T-cell (primary cell): Measurements from ENCODE around the gene AFDN. TPM values are rescaled to one million over a fixed set of nuclear protein-coding genes. Genes with fewer than 3 reads are reported as not detected.

ENCODE experiments used
- ATAC-seq, 4 experiments: fragments of 200-7000 bp in 3 of 4; fragments of 150-1000 bp in 1 of 4; cut with Tn5 transposase; replicated peaks in 1 of 4; 1 replicate in 3 of 4; 2 replicates in 1 of 4; pipeline ENCODE4 v1.10.0; 2021; ENCODE audit warnings: moderate library complexity in 3 of 4, mild to moderate bottlenecking in 2 of 4, moderate number of reproducible peaks in 1 of 4
- CTCF ChIA-PET, 2 donors: fragments of 300-600 bp; sonication (Branson Sonifier 250); formaldehyde crosslinking; loops; one replicate each; lab custom pipeline; 2022; ENCODE audit warnings: antibody characterized with exemption in 2 of 2; lab: Charles Lee
- POLR2A ChIA-PET, 2 donors: fragments of 300-600 bp; sonication (Branson Sonifier 250); formaldehyde crosslinking; loops; one replicate each; lab custom pipeline; 2022; ENCODE audit warnings: antibody characterized with exemption in 2 of 2; lab: Charles Lee
- DNase-seq, 35 experiments: peaks; one replicate each; pipeline versions ENCODE4 v3.0.0 to v3.0.0-alpha.2; 2013 to 2023
- H3K27ac ChIP-seq: one replicate; pipeline ENCODE4 v1.5.1; 2013; ENCODE audit warnings: low read length
- H3K27me3 ChIP-seq, 2 experiments: replicated peaks in 1 of 2; 1 replicate in 1 of 2; 2 replicates in 1 of 2; pipeline versions ENCODE4 v1.6.1 to v1.7.0; 2013; ENCODE audit warnings: low read length in 1 of 2, mixed read lengths in 1 of 2; ENCODE audit not compliant: control insufficient read depth in 2 of 2, insufficient read depth in 2 of 2; ENCODE audit errors: extremely low read depth in 1 of 2
- H3K36me3 ChIP-seq, 2 donors: 1 replicate in 1 of 2; 2 replicates in 1 of 2; pipeline versions ENCODE4 v1.6.1 to v1.7.0; 2013; ENCODE audit warnings: low read length in 1 of 2; ENCODE audit not compliant: control insufficient read depth in 2 of 2, insufficient read depth in 1 of 2; ENCODE audit errors: extremely low read depth in 1 of 2
- H3K4me1 ChIP-seq, 2 experiments: 1 replicate in 1 of 2; 2 replicates in 1 of 2; pipeline versions ENCODE4 v1.6.1 to v1.7.0; 2013; ENCODE audit warnings: low read length in 2 of 2, mixed read lengths in 1 of 2; ENCODE audit not compliant: insufficient read depth in 2 of 2, control insufficient read depth in 1 of 2; ENCODE audit errors: extremely low read depth in 1 of 2
- H3K4me3 ChIP-seq, 2 donors: 1 replicate in 1 of 2; 2 replicates in 1 of 2; pipeline versions ENCODE4 v1.5.1 to v1.7.0; 2013; ENCODE audit warnings: mild to moderate bottlenecking in 2 of 2, low read length in 1 of 2, moderate library complexity in 1 of 2; ENCODE audit not compliant: control insufficient read depth in 1 of 2; ENCODE audit errors: extremely low read depth in 1 of 2
- H3K9me3 ChIP-seq: 2 replicates; pipeline ENCODE4 v1.7.0; 2013
- H3K27ac Mint-ChIP-seq, 2 donors: one replicate each; pipeline ENCODE4 v1.8.0; 2020 to 2021; ENCODE audit warnings: mild to moderate bottlenecking in 2 of 2, mixed read lengths in 2 of 2
- H3K27me3 Mint-ChIP-seq, 2 donors: one replicate each; pipeline ENCODE4 v1.8.0; 2021 to 2022; ENCODE audit warnings: mixed read lengths in 2 of 2
- H3K36me3 Mint-ChIP-seq: one replicate; pipeline ENCODE4 v1.8.0; 2021; ENCODE audit warnings: mixed read lengths
- H3K4me1 Mint-ChIP-seq, 3 donors: one replicate each; pipeline ENCODE4 v1.8.0; 2020 to 2022; ENCODE audit warnings: mixed read lengths in 3 of 3, mild to moderate bottlenecking in 1 of 3
- H3K4me3 Mint-ChIP-seq, 3 donors: one replicate each; pipeline ENCODE4 v1.8.0; 2020 to 2022; ENCODE audit warnings: mild to moderate bottlenecking in 3 of 3, mixed read lengths in 3 of 3, moderate library complexity in 3 of 3
- H3K9me3 Mint-ChIP-seq, 3 donors: one replicate each; pipeline ENCODE4 v1.8.0; 2020 to 2022; ENCODE audit warnings: mixed read lengths in 3 of 3
- WGBS: methylation state at CpG from one replicate; pipeline ENCODE4 v1.1.5; 2013; ENCODE audit warnings: missing lambda C conversion rate; ENCODE audit not compliant: insufficient coverage; 5-methylcytosine and 5-hydroxymethylcytosine counted together
- total RNA-seq, 35 experiments: library from RNA in 6 of 35; stranded (reverse) in 6 of 35; fragments of 120-200 nt in 1 of 35; gene quantifications; one replicate each; pipeline versions ENCODE4 v1.2.1 to v1.2.4 and lab custom pipeline; 2013 to 2026

Gene AFDN
- total RNA-seq, 5 donors from 2014 or later (not counting 1 experiment from before 2014, with no cell fraction given) = 10.6 to 30.3 (median 20.7) TPM

GRCh38 chr6:167858842-167859664, 32.3 kb downstream of the AFDN start:
- 90% methylated on average over 4 of the region's 7 CpGs for WGBS
- Mint-ChIP-seq H3K4me1 (peaks cover 0 to 17% (median 0%) of the 10 kb centered on the region in 3 donors), H3K27me3 (peaks cover 4 to 23% of the 10 kb centered on the region in 2 donors), H3K36me3 (no peaks in the 10 kb centered on the region), H3K27ac (no peak overlapping the region), H3K9me3 (no peaks in the 10 kb centered on the region), H3K4me3 (no peak overlapping the region)
- Histone ChIP-seq H3K4me1 (no peaks in the 10 kb centered on the region), H3K36me3 (no peaks in the 10 kb centered on the region), H3K9me3 (no peaks in the 10 kb centered on the region), H3K27ac (no peak overlapping the region), H3K27me3 (peaks cover 0 to 6% of the 10 kb centered on the region in 2 experiments), H3K4me3 (no peak overlapping the region)
- ChIA-PET CTCF (interaction anchor here (0.6 kb wide), 3 partner anchors 26 to 260 kb away, joined by 3 to 11 read pairs (median 6); no protein-coding TSS in a partner anchor), POLR2A (interaction anchor here in 1 of 2 donors (0.6 kb wide), 1 partner anchor 67 kb away, joined by 4 read pairs; no protein-coding TSS in a partner anchor)
- DNase-seq (no peak), ATAC-seq (no peak)

GRCh38 chr6:167860550-167861226, 34.0 kb downstream of the AFDN start:
- H3K27me3 ChIP-seq = peaks cover 0 to 6% of the 10 kb centered on the region in 2 experiments
- ChIA-PET CTCF (interaction anchor here in 1 of 2 donors (0.6 kb wide), 1 partner anchor 1588 kb away, joined by 5 read pairs; no protein-coding TSS in a partner anchor), POLR2A (no interaction called here)
- H3K9me3 Mint-ChIP-seq = no peaks in the 10 kb centered on the region
- no peak overlapping the region for H3K27ac ChIP-seq
- no peaks in the 10 kb centered on the region for H3K9me3 ChIP-seq
- WGBS = no CpG with 5 or more reads among the region's 4 CpGs
- no peak overlapping the region for H3K27ac Mint-ChIP-seq
- DNase-seq = no peak
- peaks cover 0 to 17% (median 0%) of the 10 kb centered on the region in 3 donors for H3K4me1 Mint-ChIP-seq
- H3K4me3 ChIP-seq = no peak overlapping the region
- no peaks in the 10 kb centered on the region for H3K36me3 Mint-ChIP-seq
- no peak for ATAC-seq
- no peaks in the 10 kb centered on the region for H3K36me3 ChIP-seq
- H3K27me3 Mint-ChIP-seq = peaks cover 4 to 25% of the 10 kb centered on the region in 2 donors
- H3K4me1 ChIP-seq = no peaks in the 10 kb centered on the region
- H3K4me3 Mint-ChIP-seq = no peak overlapping the region

GRCh38 chr6:167861424-167861823, 34.7 kb downstream of the AFDN start:
- no peak overlapping the region for H3K27ac ChIP-seq
- no peaks in the 10 kb centered on the region for H3K36me3 ChIP-seq
- peaks cover 0 to 17% (median 0%) of the 10 kb centered on the region in 3 donors for H3K4me1 Mint-ChIP-seq
- H3K27me3 Mint-ChIP-seq = peaks cover 4 to 25% of the 10 kb centered on the region in 2 donors
- H3K4me1 ChIP-seq = no peaks in the 10 kb centered on the region
- no peaks in the 10 kb centered on the region for H3K36me3 Mint-ChIP-seq
- no peak for ATAC-seq
- no peak for DNase-seq
- ChIA-PET CTCF (no interaction called here), POLR2A (no interaction called here)
- no peak overlapping the region for H3K4me3 Mint-ChIP-seq
- H3K9me3 Mint-ChIP-seq = no peaks in the 10 kb centered on the region
- no peaks in the 10 kb centered on the region for H3K9me3 ChIP-seq
- no peak overlapping the region for H3K27ac Mint-ChIP-seq
- peaks cover 0 to 6% of the 10 kb centered on the region in 2 experiments for H3K27me3 ChIP-seq
- no peak overlapping the region for H3K4me3 ChIP-seq

DNA sequence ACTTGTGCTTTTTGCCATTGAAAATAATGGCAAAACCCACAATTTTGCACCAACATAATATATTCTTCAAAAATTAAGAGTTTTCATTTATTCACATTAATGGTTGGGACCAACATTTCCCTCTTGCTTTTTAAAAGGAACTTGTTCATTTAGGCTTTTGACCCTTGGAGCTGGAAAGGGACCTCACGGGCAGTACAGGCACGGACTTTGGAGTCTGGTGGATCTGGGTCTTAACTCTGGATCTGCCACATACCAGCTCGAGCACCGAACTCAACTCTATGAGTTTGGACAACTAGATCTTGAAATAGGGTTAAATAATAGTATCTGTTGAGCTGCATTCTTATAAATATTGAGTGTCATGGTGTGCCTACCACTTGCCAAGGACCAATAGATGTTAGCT, 37.2 kb downstream of the AFDN start:
- Mint-ChIP-seq H3K4me1 (peaks cover 0 to 2% (median 0%) of the 10 kb centered on the region in 3 donors), H3K4me3 (no peak overlapping the region), H3K9me3 (no peaks in the 10 kb centered on the region), H3K27ac (no peak overlapping the region), H3K36me3 (peaks cover 7% of the 10 kb centered on the region), H3K27me3 (peaks cover 2 to 25% of the 10 kb centered on the region in 2 donors)
- Histone ChIP-seq H3K4me1 (no peaks in the 10 kb centered on the region), H3K9me3 (no peaks in the 10 kb centered on the region), H3K36me3 (no peaks in the 10 kb centered on the region), H3K27me3 (peaks cover 0 to 6% of the 10 kb centered on the region in 2 experiments), H3K27ac (no peak overlapping the region), H3K4me3 (no peak overlapping the region)
- no peak for ATAC-seq
- POLR2A ChIA-PET = no interaction called here
- CTCF ChIA-PET = no interaction called here
- WGBS = 93% methylated on average over 4 of the region's 4 CpGs
- no peak for DNase-seq

GRCh38 chr6:167866642-167867041, 39.9 kb downstream of the AFDN start:
- H3K4me3 Mint-ChIP-seq = no peak overlapping the region
- DNase-seq = no peak
- H3K9me3 Mint-ChIP-seq = no peaks in the 10 kb centered on the region
- Histone ChIP-seq H3K4me1 (no peaks in the 10 kb centered on the region), H3K27me3 (peaks cover 2 to 3% of the 10 kb centered on the region in 2 experiments), H3K36me3 (no peaks in the 10 kb centered on the region), H3K9me3 (no peaks in the 10 kb centered on the region), H3K4me3 (no peak overlapping the region), H3K27ac (no peak overlapping the region)
- H3K36me3 Mint-ChIP-seq = peaks cover 13% of the 10 kb centered on the region
- WGBS = 100% methylated on average over 5 of the region's 8 CpGs
- no peaks in the 10 kb centered on the region for H3K4me1 Mint-ChIP-seq
- H3K27ac Mint-ChIP-seq = no peak overlapping the region
- ChIA-PET CTCF (no interaction called here), POLR2A (no interaction called here)
- peaks cover 2 to 14% of the 10 kb centered on the region in 2 donors for H3K27me3 Mint-ChIP-seq
- no peak for ATAC-seq

DNA sequence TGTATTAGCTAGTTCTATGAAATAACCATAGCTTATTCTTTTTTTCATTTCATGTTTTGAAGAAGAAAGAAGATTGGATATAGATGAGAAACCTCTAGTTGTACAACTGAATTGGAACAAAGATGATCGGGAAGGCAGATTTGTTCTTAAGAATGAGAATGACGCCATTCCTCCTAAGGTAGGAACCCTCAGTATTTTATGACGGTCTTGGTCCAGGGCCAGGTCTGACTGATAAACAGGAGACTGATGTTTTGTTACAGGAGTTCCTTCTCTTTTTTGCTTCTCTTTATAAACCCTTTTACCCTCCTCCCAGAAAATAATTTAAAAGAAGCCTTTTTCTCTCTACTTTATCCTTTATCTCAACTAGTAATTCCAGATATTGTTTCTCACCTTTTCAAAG, 43.6 kb downstream of the AFDN start:
- Histone ChIP-seq H3K4me3 (no peak overlapping the region), H3K36me3 (no peaks in the 10 kb centered on the region), H3K4me1 (no peaks in the 10 kb centered on the region), H3K9me3 (no peaks in the 10 kb centered on the region), H3K27ac (no peak overlapping the region), H3K27me3 (peaks cover 0 to 3% of the 10 kb centered on the region in 2 experiments)
- Mint-ChIP-seq H3K27me3 (no peaks in the 10 kb centered on the region), H3K4me3 (no peak overlapping the region), H3K27ac (no peak overlapping the region), H3K4me1 (no peaks in the 10 kb centered on the region), H3K36me3 (peaks cover 17% of the 10 kb centered on the region), H3K9me3 (no peaks in the 10 kb centered on the region)
- no peak for ATAC-seq
- DNase-seq = no peak
- ChIA-PET CTCF (no interaction called here), POLR2A (no interaction called here)
- WGBS = 100% methylated on average over 1 of the region's 3 CpGs
